Testis (tissue), 2 donors: ENCODE data around the gene MACROD2.

Source experiments
- CTCF ChIP-seq, 3 experiments: fragments of 450-650 bp in 2 of 3; fragments of 200-600 bp in 1 of 3; sonication (generic) in 1 of 3; IDR thresholded peaks; one replicate each; pipeline ENCODE4 v1.5.1; 2016 to 2019; ENCODE audit warnings: antibody characterized with exemption in 3 of 3, mild to moderate bottlenecking in 2 of 3, moderate library complexity in 1 of 3
- POLR2A ChIP-seq: fragments of 450-650 bp; IDR thresholded peaks from one replicate; pipeline ENCODE4 v1.6.1; 2017; ENCODE audit warnings: antibody characterized with exemption, mild to moderate bottlenecking, moderate library complexity

DNA sequence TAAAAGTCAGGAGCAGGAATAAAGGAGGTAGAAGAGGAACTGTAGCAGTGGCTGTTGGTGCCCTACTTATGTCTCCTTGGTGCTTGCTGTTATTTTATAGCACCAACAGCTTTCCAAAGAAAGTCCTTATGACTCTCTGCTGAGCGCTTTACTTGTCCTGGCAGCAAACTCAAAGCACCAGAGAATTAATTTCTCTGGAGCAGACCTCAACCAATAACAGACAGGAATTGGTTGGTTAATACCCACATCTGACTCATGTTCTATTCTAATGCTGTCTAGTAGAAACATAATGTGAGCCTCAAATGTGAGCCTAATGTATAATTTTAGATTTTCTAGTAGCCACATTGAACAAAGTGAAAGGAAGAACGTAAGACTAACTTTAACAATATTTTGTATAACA lies 1892.1 kb downstream of the MACROD2 start:
- TF ChIP-seq CTCF (IDR thresholded peaks at IDR 0.05) = no peak
- TF ChIP-seq POLR2A = no peak
